HG03469 (cell line): ENCODE results near the gene ELAC1.
"Not testable (repeated sequence)": the region's sequence is repeated elsewhere in the genome, so short reads cannot be mapped to it uniquely, and the experiment has no call there.

ENCODE experiments used
- ATAC-seq: cut with Tn5 transposase; IDR thresholded peaks from one replicate; pipeline ENCODE4 v1.9.1; 2021; ENCODE audit warnings: mild to moderate bottlenecking, moderate library complexity, moderate number of reproducible peaks; ENCODE audit not compliant: unreplicated experiment

ELAC1 gene

GRCh38 chr18:50967714-50968661, at the start of gene ELAC1:
ELAC1 (plus strand) TSS chr18:50968040; CDS start chr18:50974405, 6,365 bp downstream.
- ATAC-seq, result peak; percentile 89

DNA sequence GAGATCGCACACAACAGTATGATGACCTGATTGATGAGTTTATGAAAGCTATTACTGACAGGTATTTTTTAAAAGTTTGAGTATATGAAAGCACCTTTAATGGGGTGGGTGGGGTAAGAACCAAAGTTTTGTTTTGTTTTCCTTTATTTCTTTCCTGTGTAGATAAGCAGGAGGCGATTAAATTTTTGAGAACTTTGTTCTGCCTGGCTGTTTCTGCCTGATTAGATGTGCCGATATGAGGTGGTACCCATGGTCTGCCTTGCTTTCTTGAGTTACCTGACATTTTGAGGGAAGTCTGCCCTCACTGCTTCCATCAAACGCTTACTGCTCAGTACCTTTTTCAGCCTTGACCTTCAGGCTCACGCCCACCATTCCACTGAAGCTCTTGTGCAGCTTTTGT, 49.7 kb upstream of the ELAC1 start:
- ATAC-seq, result no peak

- no peak for ATAC-seq
Measured at GRCh38 chr18:50924372-50924771, 43.5 kb upstream of the ELAC1 start.

DNA sequence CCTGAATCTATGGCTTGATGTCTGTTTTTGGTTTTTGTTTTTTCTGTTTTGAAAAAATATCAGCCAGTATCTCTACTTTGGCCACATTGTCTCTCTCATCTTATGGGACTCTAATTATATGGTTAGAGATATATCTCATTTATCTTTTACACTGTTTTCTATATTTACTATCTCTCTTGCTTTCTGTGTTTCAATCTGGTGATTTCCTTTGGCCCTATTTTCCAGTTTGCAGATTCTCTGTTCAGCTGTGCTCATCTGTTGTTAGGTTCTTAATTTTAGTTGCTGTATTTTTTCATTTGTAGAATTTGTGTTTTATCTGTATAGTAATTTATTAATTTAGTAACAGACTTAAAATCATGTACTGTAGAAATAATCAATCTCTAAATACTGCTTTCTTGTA, 41.3 kb upstream of the ELAC1 start:
- ATAC-seq, result no peak

- no peak for ATAC-seq
Measured at GRCh38 chr18:50928551-50928950, 39.3 kb upstream of the ELAC1 start.

GRCh38 chr18:50933684-50934083, 34.2 kb upstream of the ELAC1 start:
- no peak for ATAC-seq

DNA sequence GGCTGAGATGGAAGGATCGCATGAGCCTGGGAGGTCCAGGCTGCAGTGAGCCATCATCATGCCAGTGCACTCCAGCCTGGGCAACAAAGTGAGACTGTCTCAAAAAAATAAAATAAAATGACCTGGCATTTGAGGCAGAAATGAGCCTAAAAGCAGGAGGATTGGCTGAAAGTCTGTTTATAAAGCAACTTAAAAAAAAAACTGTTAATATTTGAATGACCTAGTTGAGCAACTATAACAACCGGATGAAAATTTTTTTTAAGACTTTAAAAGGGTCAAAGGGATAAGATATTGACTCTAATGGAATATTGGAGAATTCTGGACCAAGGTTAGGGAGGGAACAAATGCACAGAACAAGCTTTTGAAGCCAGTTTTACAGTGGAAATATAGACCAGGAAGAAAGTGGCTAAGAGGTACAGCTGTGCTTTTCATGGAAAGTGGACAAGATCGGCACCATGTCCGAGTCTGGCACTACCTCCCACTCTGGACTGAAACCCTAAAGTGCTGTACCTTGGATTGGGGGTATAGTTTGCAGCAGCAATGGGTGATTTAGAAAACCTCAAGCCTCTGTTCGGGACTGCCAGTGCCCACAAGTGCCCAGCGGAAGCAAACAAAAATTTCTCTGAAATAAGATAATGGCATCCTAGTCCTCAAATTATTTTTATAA, 33.2 kb upstream of the ELAC1 start:
- no peak for ATAC-seq

GRCh38 chr18:50935493-50936191, 32.2 kb upstream of the ELAC1 start:
- ATAC-seq, result no peak

GRCh38 chr18:50937183-50937582, 30.7 kb upstream of the ELAC1 start:
- ATAC-seq, result no peak

GRCh38 chr18:50938912-50939311, 28.9 kb upstream of the ELAC1 start:
- no peak for ATAC-seq

DNA sequence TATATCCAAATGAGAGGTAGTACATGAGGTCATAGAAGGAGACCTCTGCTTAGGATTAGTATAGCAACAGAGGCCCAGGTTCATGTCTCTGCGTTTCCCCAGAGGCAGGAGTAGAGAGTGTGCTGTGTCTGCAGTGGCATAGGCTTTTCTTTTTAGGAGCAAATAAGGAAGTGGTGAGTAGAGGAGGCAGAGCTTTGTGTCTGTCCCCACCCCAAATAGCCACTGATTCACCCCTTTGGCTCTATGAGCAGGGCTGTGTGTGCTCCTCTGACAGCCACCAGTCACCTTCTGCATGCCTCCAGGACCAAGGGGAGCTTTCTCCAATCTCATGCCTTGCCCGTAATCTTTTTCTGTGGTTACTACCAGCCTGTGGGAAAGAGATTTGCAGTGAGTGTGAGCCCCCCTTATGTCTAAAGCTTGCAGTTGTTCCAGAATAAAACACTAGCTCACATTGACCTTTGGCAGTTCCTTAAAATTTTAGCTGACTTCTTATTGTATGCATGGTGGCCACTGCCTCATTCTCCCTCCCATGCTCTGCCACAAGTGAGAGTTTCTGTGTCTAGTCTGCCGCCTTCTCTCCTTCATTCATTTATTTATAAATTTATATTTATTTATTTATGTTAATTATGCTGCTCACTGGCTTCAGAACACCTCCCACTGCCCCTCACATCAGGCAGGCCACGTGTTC, 23.5 kb upstream of the ELAC1 start:
- no peak for ATAC-seq

DNA sequence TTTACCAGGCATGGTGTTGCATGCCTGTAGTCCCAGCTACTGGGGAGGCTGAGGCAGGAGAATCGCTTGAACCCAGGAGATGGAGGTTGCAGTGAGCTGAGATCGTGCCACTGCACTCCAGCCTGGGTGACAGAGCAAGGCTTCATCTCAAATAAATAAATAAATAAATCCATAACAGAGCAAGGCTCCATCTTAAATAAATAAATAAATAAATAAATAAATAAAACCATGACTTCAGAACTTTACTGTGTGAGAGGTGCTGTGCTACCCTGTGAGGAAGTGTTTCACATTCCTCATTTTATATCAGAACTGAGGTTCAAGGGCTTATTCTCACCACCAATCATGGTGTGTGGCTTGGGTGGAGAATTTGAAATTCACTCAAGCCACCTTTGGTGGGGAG, 21.9 kb upstream of the ELAC1 start:
- ATAC-seq, result not testable (repeated sequence)

DNA sequence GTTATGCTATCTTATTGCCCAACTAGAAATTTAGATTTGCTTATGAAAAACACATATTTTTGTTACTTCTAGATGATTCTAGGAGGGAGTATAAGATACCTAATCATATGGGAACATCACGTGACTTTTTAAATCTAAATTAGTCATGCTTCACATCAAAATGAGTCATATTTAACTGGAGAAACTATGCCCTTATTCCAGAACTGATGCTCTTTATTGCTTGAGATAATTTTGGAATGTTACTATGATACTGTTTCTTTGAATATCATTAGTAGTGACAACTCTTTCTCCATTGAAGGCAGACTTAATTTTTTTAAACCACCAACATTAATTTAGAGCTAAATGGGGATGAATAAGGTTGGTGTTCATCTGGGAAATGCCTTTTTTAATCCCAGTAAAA, 19.9 kb upstream of the ELAC1 start:
- no peak for ATAC-seq

DNA sequence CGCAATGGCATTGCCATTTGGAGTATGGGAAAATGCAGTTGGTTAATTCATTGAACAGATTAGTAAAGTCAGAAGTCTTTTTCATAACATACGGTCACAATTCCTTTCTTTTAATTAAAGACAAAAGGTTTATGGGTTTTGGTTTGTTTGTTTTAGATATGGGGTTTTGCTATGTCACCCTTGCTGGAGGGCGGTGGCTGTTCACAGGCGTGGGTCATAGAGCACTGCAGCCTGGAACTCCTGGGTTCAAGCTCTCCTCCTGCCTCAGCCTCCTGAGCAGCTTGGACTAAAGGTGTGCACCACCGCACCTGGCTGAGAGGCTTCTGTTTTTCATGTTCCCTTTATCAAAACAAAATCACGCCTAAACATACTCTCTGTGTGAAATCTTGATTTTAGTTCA, 18.7 kb upstream of the ELAC1 start:
- ATAC-seq, result no peak

DNA sequence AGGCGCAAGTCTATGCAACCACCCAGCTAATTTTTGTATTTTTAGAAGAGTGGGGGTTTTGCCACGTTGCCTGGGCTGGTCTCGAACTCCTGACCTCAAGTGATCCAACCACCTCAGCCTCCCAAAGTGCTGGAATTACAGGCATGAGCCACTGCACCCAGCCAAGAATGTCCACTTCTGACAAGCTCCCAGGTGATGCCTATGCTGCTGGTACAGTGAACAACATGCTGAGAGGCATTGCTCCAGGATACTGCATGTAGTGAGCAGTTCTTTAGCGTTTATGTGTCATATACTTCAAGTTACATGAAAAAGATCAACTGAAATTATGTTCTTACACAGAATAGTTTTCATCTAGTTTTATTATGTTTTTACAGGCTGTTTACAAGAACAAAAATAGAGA, 17.2 kb upstream of the ELAC1 start:
- ATAC-seq, result no peak

DNA sequence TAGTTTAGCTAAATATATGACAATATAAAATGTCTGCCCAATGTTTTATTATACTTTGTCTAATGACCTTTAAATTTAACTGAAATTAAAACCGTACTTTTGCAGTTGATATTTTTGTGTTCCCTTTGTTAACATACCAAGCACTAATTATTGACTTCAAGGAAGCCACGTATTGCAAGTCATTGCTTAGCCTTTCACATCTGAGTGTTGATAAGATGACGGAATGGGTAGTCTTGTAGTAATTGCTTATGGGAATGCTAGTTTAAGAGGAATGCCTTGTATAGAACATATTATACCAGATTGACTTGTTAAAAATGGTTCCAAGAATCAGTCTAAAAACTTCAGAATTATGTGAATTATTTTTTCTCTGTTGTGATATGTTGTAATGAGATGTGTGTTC, 14.0 kb upstream of the ELAC1 start:
- ATAC-seq, result no peak

- ATAC-seq, result no peak
Measured at GRCh38 chr18:50955253-50955652, 12.6 kb upstream of the ELAC1 start.

GRCh38 chr18:50956116-50956515, 11.7 kb upstream of the ELAC1 start:
- ATAC-seq, result no peak

DNA sequence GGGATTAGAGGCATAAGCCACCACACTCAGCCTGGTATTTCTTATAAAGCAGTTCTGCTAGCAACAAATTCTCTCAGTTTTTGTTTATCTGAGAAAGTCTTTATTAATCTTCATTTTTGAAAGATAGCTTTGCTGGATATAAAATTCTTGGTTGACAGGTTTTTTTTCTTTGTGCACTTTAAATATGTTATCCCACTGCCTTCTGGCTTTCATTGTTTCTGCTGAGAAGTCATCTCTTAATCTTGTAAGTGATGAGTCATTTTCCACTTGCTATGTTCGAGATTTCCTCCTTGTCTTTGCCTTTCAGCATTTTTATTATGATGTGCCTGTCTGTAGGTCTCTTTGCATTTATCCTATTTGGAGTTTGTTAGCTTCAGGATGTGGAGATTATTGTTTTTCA, 5.9 kb upstream of the ELAC1 start:
- no peak for ATAC-seq

- ATAC-seq, result no peak
Measured at GRCh38 chr18:50969448-50969847, 1.6 kb downstream of the ELAC1 start.

GRCh38 chr18:50970006-50970405, 2.2 kb downstream of the ELAC1 start:
- no peak for ATAC-seq
